GM12892 (cell line): ENCODE data around the gene PAMR1.

Experiments used
- POLR2A ChIP-seq: IDR thresholded peaks from 2 replicates; pipeline ENCODE4 v1.6.1; 2011; ENCODE audit warnings: low read depth, low read length, control low read depth
- POLR2AphosphoS5 ChIP-seq: IDR thresholded peaks from 2 replicates; pipeline ENCODE4 v1.6.1; 2011; ENCODE audit warnings: low read depth, low read length, control low read depth

DNA sequence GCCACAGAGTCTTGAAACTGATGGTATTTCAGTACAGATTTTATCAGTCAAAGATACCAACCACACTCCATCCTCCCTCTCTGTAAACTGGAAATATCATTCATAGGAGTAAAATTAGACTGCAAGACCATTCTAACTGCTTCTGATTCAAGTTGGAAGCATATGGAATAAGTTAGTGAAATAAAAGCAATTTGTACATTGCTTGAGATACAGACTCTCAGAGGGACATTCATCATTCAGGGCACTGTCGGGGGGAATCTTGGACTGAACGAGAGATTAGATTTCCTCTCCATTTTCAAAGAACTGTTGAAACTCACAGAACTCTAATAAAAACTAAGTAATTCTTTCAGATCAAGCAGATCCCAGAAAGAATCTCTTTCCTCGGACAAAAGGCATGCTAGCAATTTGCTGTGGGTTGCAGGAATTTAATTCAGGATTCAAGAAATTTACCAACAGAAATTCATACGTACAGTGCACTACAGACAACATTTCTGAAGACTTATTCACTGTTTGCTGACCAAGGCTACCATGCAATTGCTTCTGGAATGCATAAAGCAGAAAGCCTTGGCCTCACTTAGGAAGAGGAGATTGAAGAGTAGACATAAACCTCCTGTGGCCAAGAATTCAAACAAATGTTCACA lies 34.1 kb downstream of the PAMR1 start:
- TF ChIP-seq POLR2A (no peak), POLR2AphosphoS5 (no peak)
